NB4 (cell line): ENCODE measurements around the gene USP48.

Source experiments
- CTCF ChIP-seq: IDR thresholded peaks from one replicate; pipeline ENCODE4 v1.5.1; 2012; ENCODE audit warnings: low read depth, low read length
- MAX ChIP-seq: IDR thresholded peaks from 2 replicates; pipeline ENCODE4 v1.6.1; 2011; ENCODE audit warnings: low read depth, low read length
- MYC ChIP-seq: IDR thresholded peaks from 2 replicates; pipeline ENCODE4 v1.6.1; 2011; ENCODE audit warnings: low read depth, low read length
- POLR2A ChIP-seq: IDR thresholded peaks from 2 replicates; pipeline ENCODE4 v1.6.1; 2011; ENCODE audit warnings: mild to moderate bottlenecking; ENCODE audit not compliant: insufficient read length; ENCODE audit errors: extremely low read depth

- no peak for TF ChIP-seq CTCF
- no peak for TF ChIP-seq MYC
- no peak for TF ChIP-seq POLR2A
- no peak for TF ChIP-seq MAX
Observed at GRCh38 chr1:21811875-21812305, 28.9 kb upstream of the USP48 start, which contains the start of gene LDLRAD2.
